Activated T-helper 17 cell treated with anti-CD3 and anti-CD28 coated beads, Interleukin-2, amount 50 U/mL, for 72 hours (primary cell): Measurements from ENCODE around the gene ARID1A. TPM values are rescaled to one million over a fixed set of nuclear protein-coding genes. Genes with fewer than 3 reads are reported as not detected.
"Not testable (repeated sequence)": the region's sequence is repeated elsewhere in the genome, so short reads cannot be mapped to it uniquely, and the experiment has no call there.

ENCODE experiments used
- ATAC-seq: fragments of 150-1000 bp; cut with Tn5 transposase; replicated peaks from 2 replicates; pipeline ENCODE4 v1.10.0; 2021; ENCODE audit warnings: mild to moderate bottlenecking, moderate library complexity
- H3K27ac Mint-ChIP-seq: one replicate; pipeline ENCODE4 v1.8.0; 2022; ENCODE audit warnings: mixed read lengths
- H3K27me3 Mint-ChIP-seq: one replicate; pipeline ENCODE4 v1.8.0; 2022; ENCODE audit warnings: mixed read lengths
- H3K36me3 Mint-ChIP-seq: one replicate; pipeline ENCODE4 v1.8.0; 2022; ENCODE audit warnings: low read depth, mild to moderate bottlenecking, mixed read lengths
- H3K4me1 Mint-ChIP-seq: one replicate; pipeline ENCODE4 v1.8.0; 2022; ENCODE audit warnings: mixed read lengths
- H3K4me3 Mint-ChIP-seq: one replicate; pipeline ENCODE4 v1.8.0; 2022; ENCODE audit warnings: mild to moderate bottlenecking, mixed read lengths
- H3K9me3 Mint-ChIP-seq: one replicate; pipeline ENCODE4 v1.8.0; 2022; ENCODE audit warnings: mixed read lengths
- total RNA-seq, 2 donors: library from RNA; stranded (reverse); gene quantifications; one replicate each; pipeline ENCODE4 v1.2.3, GENCODE V29; 2022

The ARID1A gene
- 10 to 100 TPM; 72.5 to 83.4 TPM for total RNA-seq

GRCh38 chr1:26695356-26696118 lies at the start of gene ARID1A:
ARID1A (plus strand) TSS chr1:26696015; CDS start chr1:26696404, 389 bp downstream.
- H3K4me1 Mint-ChIP-seq, result peaks cover 15% of the 10 kb centered on the region
- ATAC-seq, result peak; percentile 46
- H3K36me3 Mint-ChIP-seq, result peaks cover 5% of the 10 kb centered on the region
- H3K4me3 Mint-ChIP-seq, result peak within 1 kb of the TSS; percentile 90
- H3K27me3 Mint-ChIP-seq, result no peaks in the 10 kb centered on the region
- H3K27ac Mint-ChIP-seq, result peak within 1 kb of the TSS; percentile 85
- no peaks in the 10 kb centered on the region for H3K9me3 Mint-ChIP-seq

DNA sequence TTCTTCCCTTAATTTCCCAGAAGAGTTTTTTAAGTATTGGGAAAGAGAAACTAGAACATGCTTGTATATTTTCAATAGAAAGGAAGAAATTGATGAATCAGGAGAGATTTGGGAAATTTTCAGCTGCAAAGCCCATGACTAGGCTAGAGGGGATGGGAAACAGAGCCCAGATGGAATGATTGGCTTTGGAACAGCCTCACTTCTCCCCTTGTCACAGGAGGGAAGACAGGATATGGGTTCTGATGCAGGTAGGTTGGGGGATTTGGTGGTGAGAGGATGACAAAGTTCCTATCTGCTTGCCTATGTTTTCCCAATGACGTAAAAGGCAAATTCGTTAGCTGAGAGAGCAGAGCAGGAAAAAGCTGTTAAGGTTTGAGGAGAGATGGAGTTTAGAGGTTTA lies 31.0 kb upstream of the ARID1A start:
- H3K36me3 Mint-ChIP-seq, result no peaks in the 10 kb centered on the region
- no peak overlapping the region for H3K4me3 Mint-ChIP-seq
- H3K27me3 Mint-ChIP-seq, result no peaks in the 10 kb centered on the region
- ATAC-seq, result no peak
- no peaks in the 10 kb centered on the region for H3K9me3 Mint-ChIP-seq
- H3K27ac Mint-ChIP-seq, result peak overlapping the region; percentile 58
- H3K4me1 Mint-ChIP-seq, result no peaks in the 10 kb centered on the region

GRCh38 chr1:26666855-26667254 lies 29.0 kb upstream of the ARID1A start:
- Mint-ChIP-seq H3K27ac (no peak overlapping the region), H3K27me3 (no peaks in the 10 kb centered on the region), H3K4me3 (no peak overlapping the region), H3K4me1 (no peaks in the 10 kb centered on the region), H3K9me3 (no peaks in the 10 kb centered on the region), H3K36me3 (no peaks in the 10 kb centered on the region)
- ATAC-seq, result peak; percentile 97

GRCh38 chr1:26668106-26668786 lies 27.6 kb upstream of the ARID1A start:
- H3K27ac Mint-ChIP-seq, H3K36me3 Mint-ChIP-seq, ATAC-seq, H3K9me3 Mint-ChIP-seq, H3K27me3 Mint-ChIP-seq, H3K4me3 Mint-ChIP-seq, H3K4me1 Mint-ChIP-seq: not testable (repeated sequence)

DNA sequence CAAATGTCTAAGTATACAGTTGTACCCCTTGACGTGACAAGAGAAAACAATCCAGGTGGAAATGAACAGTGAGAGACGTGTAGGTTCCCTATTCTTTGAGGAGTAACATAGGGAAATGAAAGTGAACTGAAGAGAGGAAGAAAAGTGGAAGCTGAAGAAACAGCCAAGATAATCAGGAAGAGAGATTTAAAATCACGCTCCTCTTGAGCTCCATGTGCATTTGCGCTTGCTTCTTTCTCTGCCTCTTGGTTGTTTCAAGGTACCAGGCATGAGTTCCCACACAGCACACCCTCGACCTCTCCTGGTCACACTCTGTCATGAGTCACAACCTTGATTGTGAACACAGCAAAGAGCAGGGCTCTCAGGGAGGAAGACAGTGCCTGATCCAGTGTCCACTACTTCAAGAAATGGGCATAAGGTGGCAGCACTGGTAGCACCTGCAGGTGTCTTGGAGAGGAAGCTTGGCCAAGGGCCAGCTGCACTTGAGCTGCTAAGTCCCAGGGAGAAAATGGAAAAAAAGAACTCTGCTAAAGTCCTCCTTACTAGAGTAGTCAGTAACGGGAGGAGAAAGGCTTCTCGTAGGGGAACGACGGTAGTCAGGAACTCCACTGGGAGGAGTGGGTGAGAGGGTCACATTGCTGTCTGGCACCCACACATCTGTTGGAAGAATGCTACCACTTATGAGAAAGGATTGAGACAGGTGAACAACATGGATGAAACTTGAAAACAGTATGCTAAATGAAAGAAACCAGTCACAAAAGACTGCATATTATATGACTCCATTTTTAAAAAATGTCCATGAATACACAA lies 18.3 kb upstream of the ARID1A start:
- H3K9me3 Mint-ChIP-seq, result no peaks in the 10 kb centered on the region
- no peaks in the 10 kb centered on the region for H3K27me3 Mint-ChIP-seq
- H3K4me1 Mint-ChIP-seq, result peaks cover 8% of the 10 kb centered on the region
- peak overlapping the region; percentile 34 for H3K27ac Mint-ChIP-seq
- ATAC-seq, result peak; percentile 100
- peak overlapping the region; percentile 56 for H3K4me3 Mint-ChIP-seq
- H3K36me3 Mint-ChIP-seq, result no peaks in the 10 kb centered on the region

GRCh38 chr1:26684763-26685508 lies 10.9 kb upstream of the ARID1A start:
- H3K4me1 Mint-ChIP-seq, result peaks cover 5% of the 10 kb centered on the region
- no peak overlapping the region for H3K4me3 Mint-ChIP-seq
- H3K36me3 Mint-ChIP-seq, result no peaks in the 10 kb centered on the region
- H3K9me3 Mint-ChIP-seq, result no peaks in the 10 kb centered on the region
- no peak for ATAC-seq
- H3K27me3 Mint-ChIP-seq, result no peaks in the 10 kb centered on the region
- H3K27ac Mint-ChIP-seq, result no peak overlapping the region

DNA sequence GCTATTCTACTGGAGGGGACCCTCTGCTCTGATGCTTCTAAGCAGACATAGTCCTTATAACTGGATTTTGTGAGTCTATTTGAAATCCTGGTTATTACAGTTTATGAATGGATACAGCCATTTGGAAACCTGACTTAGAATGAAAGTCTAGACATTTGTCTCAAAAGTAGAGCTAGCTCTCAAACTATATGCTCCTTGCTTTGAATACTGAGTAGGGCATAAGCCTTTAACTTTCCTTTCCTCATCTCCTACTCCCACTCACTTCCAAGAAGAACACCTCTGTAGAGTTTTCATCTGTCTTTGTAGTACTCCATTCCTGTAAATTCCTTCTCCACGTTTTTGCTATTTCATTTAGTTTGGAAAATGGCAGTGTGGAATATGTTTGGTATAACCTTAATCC lies 9.0 kb upstream of the ARID1A start:
- H3K4me3 Mint-ChIP-seq, result no peak overlapping the region
- no peaks in the 10 kb centered on the region for H3K36me3 Mint-ChIP-seq
- H3K9me3 Mint-ChIP-seq, result no peaks in the 10 kb centered on the region
- H3K27me3 Mint-ChIP-seq, result no peaks in the 10 kb centered on the region
- H3K27ac Mint-ChIP-seq, result no peak overlapping the region
- ATAC-seq, result peak; percentile 31
- peaks cover 5% of the 10 kb centered on the region for H3K4me1 Mint-ChIP-seq

- no peak overlapping the region for H3K4me3 Mint-ChIP-seq
- H3K4me1 Mint-ChIP-seq, result peaks cover 11% of the 10 kb centered on the region
- no peaks in the 10 kb centered on the region for H3K27me3 Mint-ChIP-seq
- no peak overlapping the region for H3K27ac Mint-ChIP-seq
- no peaks in the 10 kb centered on the region for H3K9me3 Mint-ChIP-seq
- no peaks in the 10 kb centered on the region for H3K36me3 Mint-ChIP-seq
- ATAC-seq, result no peak
Observed at GRCh38 chr1:26689504-26689903, 6.3 kb upstream of the ARID1A start.

GRCh38 chr1:26690157-26690556 lies 5.7 kb upstream of the ARID1A start:
- no peak overlapping the region for H3K27ac Mint-ChIP-seq
- peaks cover 15% of the 10 kb centered on the region for H3K4me1 Mint-ChIP-seq
- H3K36me3 Mint-ChIP-seq, result peaks cover 5% of the 10 kb centered on the region
- no peak overlapping the region for H3K4me3 Mint-ChIP-seq
- no peak for ATAC-seq
- no peaks in the 10 kb centered on the region for H3K27me3 Mint-ChIP-seq
- no peaks in the 10 kb centered on the region for H3K9me3 Mint-ChIP-seq

DNA sequence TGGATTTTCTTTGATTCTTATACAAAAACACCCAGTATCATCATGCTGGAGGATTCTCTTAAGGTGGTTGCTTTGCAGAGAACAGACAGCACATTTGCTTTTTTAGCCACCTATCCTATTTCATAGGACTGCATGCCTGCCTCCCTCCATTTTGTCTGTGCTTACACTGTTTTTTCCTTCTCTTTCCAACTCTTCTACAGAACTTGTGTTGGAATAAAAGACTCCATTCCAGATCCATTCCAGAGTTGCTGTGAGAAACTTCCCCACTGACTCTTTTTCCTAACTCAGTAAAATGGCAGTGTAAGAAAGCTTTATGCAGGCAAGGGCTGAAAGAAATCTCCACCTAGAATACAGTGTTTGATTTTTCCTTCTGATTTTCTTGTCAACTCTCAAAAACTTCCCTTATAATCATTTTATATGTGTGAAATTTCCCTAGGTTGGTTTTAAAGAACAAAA lies 5.2 kb upstream of the ARID1A start:
- H3K9me3 Mint-ChIP-seq, result no peaks in the 10 kb centered on the region
- no peak overlapping the region for H3K27ac Mint-ChIP-seq
- no peak for ATAC-seq

GRCh38 chr1:26692211-26692792 lies 3.5 kb upstream of the ARID1A start:
- peak; percentile 52 for ATAC-seq
- peaks cover 10% of the 10 kb centered on the region for H3K4me1 Mint-ChIP-seq
- no peaks in the 10 kb centered on the region for H3K9me3 Mint-ChIP-seq
- peak overlapping the region; percentile 85 for H3K27ac Mint-ChIP-seq
- peaks cover 5% of the 10 kb centered on the region for H3K36me3 Mint-ChIP-seq
- no peaks in the 10 kb centered on the region for H3K27me3 Mint-ChIP-seq
- H3K4me3 Mint-ChIP-seq, result peak overlapping the region; percentile 90

More for the DNA sequence above, 5.2 kb upstream of the ARID1A start:
- peaks cover 5% of the 10 kb centered on the region for H3K36me3 Mint-ChIP-seq
- no peaks in the 10 kb centered on the region for H3K27me3 Mint-ChIP-seq
- no peak overlapping the region for H3K4me3 Mint-ChIP-seq
- peaks cover 15% of the 10 kb centered on the region for H3K4me1 Mint-ChIP-seq

DNA sequence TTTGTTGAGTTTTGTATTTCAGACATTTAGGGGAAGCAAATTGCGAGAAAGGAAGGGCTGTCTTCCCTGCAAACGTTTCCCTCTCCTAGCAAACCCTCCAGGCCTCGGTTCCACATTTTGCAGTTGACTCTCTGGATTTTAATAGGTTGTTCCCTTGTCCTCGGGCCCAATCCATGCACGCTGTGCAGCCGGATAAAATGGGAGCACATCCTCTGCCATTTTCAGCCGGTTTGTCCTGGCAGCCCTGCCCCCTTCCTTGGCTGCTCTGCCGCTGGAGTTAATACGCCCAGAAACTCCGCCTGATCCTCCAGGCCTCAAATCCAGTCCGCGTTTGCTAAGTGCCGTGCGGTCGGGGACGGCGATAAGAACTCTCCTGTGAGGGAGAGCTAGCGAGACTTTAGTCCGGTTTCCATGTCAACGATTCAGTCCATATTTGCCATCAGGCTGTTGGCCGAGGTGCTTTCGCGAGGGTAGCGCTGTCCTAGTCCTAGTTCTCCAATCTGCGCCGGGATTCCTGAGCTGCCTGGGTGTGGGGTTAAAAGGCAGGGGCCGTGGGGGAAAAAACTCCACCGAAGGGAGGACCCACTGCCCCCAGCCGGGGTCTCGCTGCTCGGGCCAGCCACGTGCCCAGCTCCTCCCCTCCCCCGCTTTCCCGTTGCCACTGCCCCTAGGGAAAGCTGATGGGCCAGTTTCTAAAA lies 2.9 kb upstream of the ARID1A start:
- ATAC-seq, result peak; percentile 50
- peak overlapping the region; percentile 90 for H3K4me3 Mint-ChIP-seq
- H3K9me3 Mint-ChIP-seq, result no peaks in the 10 kb centered on the region
- no peaks in the 10 kb centered on the region for H3K27me3 Mint-ChIP-seq
- H3K27ac Mint-ChIP-seq, result peak overlapping the region; percentile 85
- H3K4me1 Mint-ChIP-seq, result peaks cover 10% of the 10 kb centered on the region
- peaks cover 5% of the 10 kb centered on the region for H3K36me3 Mint-ChIP-seq
